Mesodermal cell (in vitro differentiated cells): ENCODE results near the gene BTBD1.
"Not testable (repeated sequence)": the region's sequence is repeated elsewhere in the genome, so short reads cannot be mapped to it uniquely, and the experiment has no call there.

Source experiments
- H3K27ac ChIP-seq: 2 replicates; pipeline ENCODE4 v1.7.0; 2013; ENCODE audit warnings: mild to moderate bottlenecking, low read depth, low read length, moderate library complexity; ENCODE audit not compliant: severe bottlenecking
- H3K36me3 ChIP-seq: 2 replicates; pipeline ENCODE4 v1.7.1; 2013; ENCODE audit warnings: mild to moderate bottlenecking, low read length, moderate library complexity; ENCODE audit not compliant: control insufficient read depth, insufficient read depth
- H3K4me1 ChIP-seq: one replicate; pipeline ENCODE4 v1.7.1; 2013; ENCODE audit warnings: mild to moderate bottlenecking, low read length; ENCODE audit not compliant: insufficient read depth, control insufficient read depth, poor library complexity, severe bottlenecking
- H3K4me3 ChIP-seq: 2 replicates; pipeline ENCODE4 v1.7.0; 2013; ENCODE audit warnings: low read length, control low read depth, mild to moderate bottlenecking; ENCODE audit not compliant: insufficient read depth, poor library complexity, severe bottlenecking; ENCODE audit errors: extremely low read depth
- H3K9me3 ChIP-seq: 2 replicates; pipeline ENCODE4 v1.7.1; 2013; ENCODE audit warnings: mild to moderate bottlenecking, low read length, moderate library complexity; ENCODE audit not compliant: control insufficient read depth
- WGBS, 2 experiments: methylation state at CpG; one replicate each; pipeline ENCODE4 v1.1.5; 2013; ENCODE audit warnings: missing lambda C conversion rate in 2 of 2; ENCODE audit not compliant: insufficient coverage in 2 of 2; 5-methylcytosine and 5-hydroxymethylcytosine counted together

The BTBD1 gene

GRCh38 chr15:83092309-83092976, 25.4 kb upstream of the BTBD1 start:
- peak overlapping the region; percentile 29 for H3K27ac ChIP-seq
- WGBS, 2 experiments, result 76 to 83% methylated on average over 2 of the region's 4 CpGs

GRCh38 chr15:83091965-83092308, 24.9 kb upstream of the BTBD1 start:
- H3K4me3 ChIP-seq, H3K9me3 ChIP-seq, H3K4me1 ChIP-seq, H3K36me3 ChIP-seq: not testable (repeated sequence)
- WGBS, 2 experiments, result 100% methylated on average over 2 to 3 of the region's 3 CpGs
- H3K27ac ChIP-seq, result peak overlapping the region; percentile 29

More at GRCh38 chr15:83092309-83092976, 25.4 kb upstream of the BTBD1 start:
- no peaks in the 10 kb centered on the region for H3K36me3 ChIP-seq
- H3K4me3 ChIP-seq, result no peak overlapping the region
- H3K9me3 ChIP-seq, result no peaks in the 10 kb centered on the region
- H3K4me1 ChIP-seq, result no peaks in the 10 kb centered on the region

- Histone ChIP-seq H3K9me3 (no peaks in the 10 kb centered on the region), H3K36me3 (no peaks in the 10 kb centered on the region), H3K4me1 (no peaks in the 10 kb centered on the region), H3K4me3 (no peak overlapping the region), H3K27ac (no peak overlapping the region)
- WGBS, 2 experiments, result 59 to 60% methylated on average over 4 of the region's 4 CpGs
Observed at GRCh38 chr15:83090465-83090864, 23.4 kb upstream of the BTBD1 start.

GRCh38 chr15:83088876-83089275, 21.8 kb upstream of the BTBD1 start:
- H3K36me3 ChIP-seq, result no peaks in the 10 kb centered on the region
- H3K27ac ChIP-seq, result no peak overlapping the region
- WGBS, 2 experiments, result 92 to 100% methylated on average over 1 to 2 of the region's 2 CpGs
- H3K9me3 ChIP-seq, result no peaks in the 10 kb centered on the region
- no peak overlapping the region for H3K4me3 ChIP-seq
- no peaks in the 10 kb centered on the region for H3K4me1 ChIP-seq

GRCh38 chr15:83087576-83087975, 20.5 kb upstream of the BTBD1 start:
- Histone ChIP-seq H3K27ac (no peak overlapping the region), H3K9me3 (no peaks in the 10 kb centered on the region), H3K4me3 (no peak overlapping the region), H3K36me3 (no peaks in the 10 kb centered on the region), H3K4me1 (no peaks in the 10 kb centered on the region)
- WGBS, 2 experiments, result 90 to 100% methylated on average over 1 to 2 of the region's 2 CpGs

- 90 to 91% methylated on average over 3 of the region's 8 CpGs for WGBS, 2 experiments
- H3K36me3 ChIP-seq, H3K9me3 ChIP-seq, H3K27ac ChIP-seq, H3K4me3 ChIP-seq, H3K4me1 ChIP-seq: not testable (repeated sequence)
Observed at GRCh38 chr15:83085864-83086552, 19.0 kb upstream of the BTBD1 start.

- H3K36me3 ChIP-seq, H3K9me3 ChIP-seq, H3K4me3 ChIP-seq, H3K27ac ChIP-seq, H3K4me1 ChIP-seq: not testable (repeated sequence)
- WGBS, 2 experiments, result 96 to 100% methylated on average over 1 to 3 of the region's 3 CpGs
Observed at GRCh38 chr15:83085461-83085860, 18.4 kb upstream of the BTBD1 start.

- Histone ChIP-seq H3K4me1 (no peaks in the 10 kb centered on the region), H3K9me3 (no peaks in the 10 kb centered on the region), H3K36me3 (no peaks in the 10 kb centered on the region), H3K27ac (no peak overlapping the region), H3K4me3 (no peak overlapping the region)
- 81 to 86% methylated on average over 3 of the region's 5 CpGs for WGBS, 2 experiments
Observed at GRCh38 chr15:83082730-83083386, 15.8 kb upstream of the BTBD1 start.

GRCh38 chr15:83081256-83082014, 14.4 kb upstream of the BTBD1 start:
- Histone ChIP-seq H3K9me3 (no peaks in the 10 kb centered on the region), H3K36me3 (no peaks in the 10 kb centered on the region), H3K27ac (no peak overlapping the region), H3K4me1 (no peaks in the 10 kb centered on the region), H3K4me3 (no peak overlapping the region)
- 92 to 93% methylated on average over 4 of the region's 5 CpGs for WGBS, 2 experiments

- H3K4me1 ChIP-seq, result no peaks in the 10 kb centered on the region
- WGBS, 2 experiments, result 79 to 82% methylated on average over 3 to 7 of the region's 7 CpGs
- no peaks in the 10 kb centered on the region for H3K36me3 ChIP-seq
- H3K27ac ChIP-seq, result no peak overlapping the region
- peaks cover 5% of the 10 kb centered on the region for H3K9me3 ChIP-seq
- H3K4me3 ChIP-seq, result no peak overlapping the region
Observed at GRCh38 chr15:83078712-83079111, 11.7 kb upstream of the BTBD1 start.
